CD8-positive, alpha-beta memory T cell (primary cell): Measurements from ENCODE around the gene LINC01488. TPM values are rescaled to one million over a fixed set of nuclear protein-coding genes. Genes with fewer than 3 reads are reported as not detected.

Experiments used
- CTCF ChIA-PET: fragments of 350-600 bp; sonication (Branson Sonifier 250); formaldehyde crosslinking; loops from one replicate; lab custom pipeline; 2021; ENCODE audit warnings: antibody characterized with exemption; lab: Charles Lee
- POLR2A ChIA-PET: fragments of 350-600 bp; sonication (Branson Sonifier 250); formaldehyde crosslinking; loops from one replicate; lab custom pipeline; 2021; ENCODE audit warnings: antibody characterized with exemption; lab: Charles Lee
- DNase-seq, 5 donors: peaks; one replicate each; pipeline versions ENCODE4 v3.0.0 to v3.0.0-alpha.2; 2020 to 2022; ENCODE audit warnings: mixed read lengths in 1 of 5
- H3K27ac ChIP-seq: one replicate; pipeline ENCODE4 v1.7.0; 2013; ENCODE audit warnings: low read depth, mild to moderate bottlenecking, low read length, moderate library complexity
- H3K27me3 ChIP-seq: 2 replicates; pipeline ENCODE4 v1.7.0; 2013; ENCODE audit warnings: low read length, mild to moderate bottlenecking; ENCODE audit not compliant: insufficient read depth, poor library complexity, severe bottlenecking
- H3K36me3 ChIP-seq: 2 replicates; pipeline ENCODE4 v1.7.0; 2013; ENCODE audit warnings: mild to moderate bottlenecking, low read length, moderate library complexity; ENCODE audit not compliant: insufficient read depth
- H3K4me1 ChIP-seq: 2 replicates; pipeline ENCODE4 v1.7.0; 2013; ENCODE audit warnings: mild to moderate bottlenecking, low read length, moderate library complexity; ENCODE audit not compliant: insufficient read depth
- H3K4me3 ChIP-seq: 2 replicates; pipeline ENCODE4 v1.7.0; 2013; ENCODE audit warnings: mild to moderate bottlenecking, low read length
- H3K9me3 ChIP-seq: 2 replicates; pipeline ENCODE4 v1.7.0; 2013; ENCODE audit warnings: mild to moderate bottlenecking, low read length
- H3K27ac Mint-ChIP-seq, 8 donors: one replicate each; pipeline ENCODE4 v1.8.0; 2020 to 2021; ENCODE audit warnings: mixed read lengths in 8 of 8, mild to moderate bottlenecking in 6 of 8, inconsistent platforms in 3 of 8, moderate library complexity in 3 of 8
- H3K27me3 Mint-ChIP-seq, 2 donors: one replicate each; pipeline ENCODE4 v1.8.0; 2020 to 2021; ENCODE audit warnings: mixed read lengths in 2 of 2, mild to moderate bottlenecking in 1 of 2, moderate library complexity in 1 of 2
- H3K36me3 Mint-ChIP-seq, 3 donors: one replicate each; pipeline ENCODE4 v1.8.0; 2020 to 2021; ENCODE audit warnings: mixed read lengths in 3 of 3, inconsistent platforms in 1 of 3, mild to moderate bottlenecking in 1 of 3
- H3K4me1 Mint-ChIP-seq, 3 donors: one replicate each; pipeline ENCODE4 v1.8.0; 2020 to 2021; ENCODE audit warnings: mixed read lengths in 3 of 3, inconsistent platforms in 1 of 3, mild to moderate bottlenecking in 1 of 3
- H3K4me3 Mint-ChIP-seq, 7 donors: one replicate each; pipeline ENCODE4 v1.8.0; 2020 to 2021; ENCODE audit warnings: mixed read lengths in 7 of 7, mild to moderate bottlenecking in 6 of 7, moderate library complexity in 4 of 7, inconsistent platforms in 2 of 7
- H3K9me3 Mint-ChIP-seq, 5 donors: one replicate each; pipeline ENCODE4 v1.8.0; 2020 to 2022; ENCODE audit warnings: mixed read lengths in 5 of 5, mild to moderate bottlenecking in 3 of 5, moderate library complexity in 2 of 5, inconsistent platforms in 1 of 5
- polyA plus RNA-seq: library from polyadenylated mRNA; unstranded; fragments of 300-500 nt; fragmentation: Illumina TruSeq; gene quantifications from one replicate; pipeline ENCODE4 v1.2.3, GENCODE V29; 2021
- total RNA-seq, 2 experiments: library from RNA; stranded (reverse); gene quantifications; one replicate each; pipeline ENCODE4 v1.2.3, GENCODE V29; 2021

The LINC01488 gene
- total and polyA plus RNA-seq, 3 experiments from 2014 or later, result not detected

DNA sequence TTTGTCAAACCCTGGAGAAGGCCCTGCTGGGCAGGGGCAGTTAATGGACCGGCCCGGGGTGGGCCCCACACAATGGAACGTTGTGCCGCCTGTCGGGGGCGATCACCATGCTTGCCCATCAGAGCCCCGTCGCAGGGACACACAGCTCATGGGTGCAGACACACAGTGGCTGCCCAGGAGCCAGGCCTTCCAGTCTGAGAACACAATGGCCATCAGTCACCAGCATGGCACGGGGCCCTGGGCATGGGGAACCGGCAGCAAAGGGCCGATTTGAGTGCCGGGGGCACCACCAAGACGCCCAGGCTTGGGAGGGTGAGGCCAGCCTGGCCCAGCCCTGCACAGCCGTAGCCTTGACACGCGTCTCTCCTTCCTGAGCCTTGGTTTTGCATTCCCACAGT lies 7.1 kb downstream of the LINC01488 start:
- Mint-ChIP-seq H3K4me3 (no peak overlapping the region), H3K9me3 (no peaks in the 10 kb centered on the region), H3K36me3 (no peaks in the 10 kb centered on the region), H3K4me1 (no peaks in the 10 kb centered on the region), H3K27me3 (peaks cover 2 to 9% of the 10 kb centered on the region in 2 donors), H3K27ac (no peak overlapping the region)
- Histone ChIP-seq H3K9me3 (no peaks in the 10 kb centered on the region), H3K36me3 (no peaks in the 10 kb centered on the region), H3K27ac (no peak overlapping the region), H3K4me3 (no peak overlapping the region), H3K27me3 (no peaks in the 10 kb centered on the region), H3K4me1 (no peaks in the 10 kb centered on the region)
- POLR2A ChIA-PET, result no interaction called here
- peak in 1 of 5 donors; percentile 35 for DNase-seq
- CTCF ChIA-PET, result no interaction called here

DNA sequence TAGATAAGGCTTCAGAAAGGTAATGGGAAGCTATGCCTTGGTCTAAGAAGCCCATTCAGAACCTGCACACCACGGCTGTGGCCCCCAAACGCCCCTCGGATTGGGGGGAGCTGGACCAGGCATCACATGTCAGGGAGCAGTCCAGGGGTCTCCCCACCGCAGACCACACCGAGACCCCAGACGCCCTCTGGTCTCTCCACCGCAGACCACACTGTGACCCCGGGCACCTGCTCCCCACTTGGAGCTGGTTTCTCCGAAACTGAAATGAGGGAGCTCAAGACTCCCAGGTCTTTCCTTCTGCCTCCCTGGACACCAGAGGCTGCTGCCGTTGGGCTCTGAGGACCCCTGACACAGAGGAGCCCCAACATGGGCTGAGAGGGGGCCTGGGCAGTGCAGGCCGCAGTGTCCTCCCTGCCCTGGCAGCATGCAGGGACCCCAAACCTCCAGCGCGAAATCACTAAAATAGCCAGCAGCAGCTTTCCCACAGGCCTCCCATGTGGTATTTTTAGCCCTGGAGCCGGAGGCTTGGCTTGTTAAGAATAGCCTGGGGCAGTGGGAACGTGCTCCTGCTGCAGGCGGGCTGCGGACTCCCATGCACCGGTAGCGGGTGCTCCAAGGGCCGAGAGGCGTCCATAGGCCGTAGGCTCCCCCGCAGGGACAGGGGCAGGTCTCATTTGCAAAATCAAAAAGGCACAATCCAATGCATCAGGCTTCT lies 7.7 kb downstream of the LINC01488 start:
- H3K4me3 ChIP-seq, result no peak overlapping the region
- H3K9me3 ChIP-seq, result no peaks in the 10 kb centered on the region
- ChIA-PET CTCF (no interaction called here), POLR2A (no interaction called here)
- H3K27me3 ChIP-seq, result no peaks in the 10 kb centered on the region
- Mint-ChIP-seq H3K4me1 (no peaks in the 10 kb centered on the region), H3K27me3 (peaks cover 4 to 9% of the 10 kb centered on the region in 2 donors), H3K9me3 (no peaks in the 10 kb centered on the region), H3K4me3 (no peak overlapping the region), H3K36me3 (no peaks in the 10 kb centered on the region), H3K27ac (no peak overlapping the region)
- H3K27ac ChIP-seq, result no peak overlapping the region
- H3K36me3 ChIP-seq, result no peaks in the 10 kb centered on the region
- DNase-seq, result peak in 1 of 5 donors; percentile 29
- no peaks in the 10 kb centered on the region for H3K4me1 ChIP-seq

DNA sequence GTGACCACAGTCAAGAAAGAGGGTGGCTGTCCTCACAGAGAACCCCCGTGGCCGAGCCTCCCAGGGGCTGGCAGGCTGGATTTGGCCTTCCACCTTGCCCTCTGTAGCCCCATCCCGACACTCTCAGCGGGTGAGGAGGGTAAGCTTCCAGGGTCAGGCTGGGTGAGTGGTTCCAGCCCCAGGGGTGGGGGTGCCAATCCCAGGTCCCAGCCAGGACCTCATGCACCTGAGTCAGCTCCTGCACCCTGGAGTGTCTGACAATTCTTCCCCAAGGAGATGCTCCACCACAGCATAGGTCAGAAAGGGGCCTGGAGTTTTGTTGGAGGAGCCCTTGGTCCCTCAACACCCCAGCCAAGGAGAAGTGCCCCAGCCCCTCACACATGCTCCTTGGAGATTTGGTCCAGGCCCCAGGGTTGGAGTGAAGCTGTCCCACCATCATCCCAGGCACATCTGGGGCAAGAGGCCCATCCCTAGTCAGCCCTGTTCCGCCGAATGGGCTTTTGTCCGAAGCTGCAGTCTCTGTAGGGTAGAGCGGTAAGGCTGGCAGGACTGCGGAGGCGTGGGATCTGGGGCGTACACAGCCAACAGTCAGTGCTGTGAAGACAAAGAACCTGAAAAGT lies 8.4 kb downstream of the LINC01488 start:
- Mint-ChIP-seq H3K9me3 (no peaks in the 10 kb centered on the region), H3K36me3 (no peaks in the 10 kb centered on the region), H3K27ac (no peak overlapping the region), H3K4me3 (no peak overlapping the region), H3K27me3 (peaks cover 9 to 13% of the 10 kb centered on the region in 2 donors), H3K4me1 (no peaks in the 10 kb centered on the region)
- ChIA-PET POLR2A (no interaction called here), CTCF (no interaction called here)
- Histone ChIP-seq H3K4me1 (no peaks in the 10 kb centered on the region), H3K27ac (no peak overlapping the region), H3K27me3 (no peaks in the 10 kb centered on the region), H3K9me3 (no peaks in the 10 kb centered on the region), H3K36me3 (no peaks in the 10 kb centered on the region), H3K4me3 (no peak overlapping the region)
- DNase-seq, result peak in 1 of 5 donors; percentile 8

DNA sequence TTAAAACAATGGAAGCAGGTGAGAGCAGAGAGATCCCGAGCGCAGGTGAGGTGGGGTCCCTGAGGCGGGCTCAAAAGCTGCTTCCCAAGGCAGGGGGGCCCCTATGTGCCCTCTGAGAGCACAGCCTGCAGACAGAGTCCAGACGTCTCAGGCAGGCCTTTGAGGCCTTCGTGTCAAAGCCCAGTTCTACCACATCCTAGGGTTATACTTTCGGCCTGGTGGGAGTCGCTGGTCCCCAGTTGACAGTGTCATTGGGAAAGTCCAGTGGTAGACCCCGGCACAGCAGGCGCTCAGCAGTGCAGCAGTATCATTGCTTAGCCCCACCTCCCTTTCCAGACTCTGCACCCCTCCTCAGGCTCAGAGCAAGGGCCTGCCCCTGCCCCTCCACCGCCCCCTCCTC lies 9.1 kb downstream of the LINC01488 start:
- ChIA-PET POLR2A (no interaction called here), CTCF (no interaction called here)
- Histone ChIP-seq H3K4me1 (no peaks in the 10 kb centered on the region), H3K27me3 (no peaks in the 10 kb centered on the region), H3K27ac (no peak overlapping the region), H3K4me3 (no peak overlapping the region), H3K36me3 (no peaks in the 10 kb centered on the region), H3K9me3 (no peaks in the 10 kb centered on the region)
- Mint-ChIP-seq H3K27ac (no peak overlapping the region), H3K9me3 (no peaks in the 10 kb centered on the region), H3K4me1 (no peaks in the 10 kb centered on the region), H3K27me3 (peaks cover 12 to 17% of the 10 kb centered on the region in 2 donors), H3K36me3 (no peaks in the 10 kb centered on the region), H3K4me3 (no peak overlapping the region)
- peak in 1 of 5 donors; percentile 17 for DNase-seq

DNA sequence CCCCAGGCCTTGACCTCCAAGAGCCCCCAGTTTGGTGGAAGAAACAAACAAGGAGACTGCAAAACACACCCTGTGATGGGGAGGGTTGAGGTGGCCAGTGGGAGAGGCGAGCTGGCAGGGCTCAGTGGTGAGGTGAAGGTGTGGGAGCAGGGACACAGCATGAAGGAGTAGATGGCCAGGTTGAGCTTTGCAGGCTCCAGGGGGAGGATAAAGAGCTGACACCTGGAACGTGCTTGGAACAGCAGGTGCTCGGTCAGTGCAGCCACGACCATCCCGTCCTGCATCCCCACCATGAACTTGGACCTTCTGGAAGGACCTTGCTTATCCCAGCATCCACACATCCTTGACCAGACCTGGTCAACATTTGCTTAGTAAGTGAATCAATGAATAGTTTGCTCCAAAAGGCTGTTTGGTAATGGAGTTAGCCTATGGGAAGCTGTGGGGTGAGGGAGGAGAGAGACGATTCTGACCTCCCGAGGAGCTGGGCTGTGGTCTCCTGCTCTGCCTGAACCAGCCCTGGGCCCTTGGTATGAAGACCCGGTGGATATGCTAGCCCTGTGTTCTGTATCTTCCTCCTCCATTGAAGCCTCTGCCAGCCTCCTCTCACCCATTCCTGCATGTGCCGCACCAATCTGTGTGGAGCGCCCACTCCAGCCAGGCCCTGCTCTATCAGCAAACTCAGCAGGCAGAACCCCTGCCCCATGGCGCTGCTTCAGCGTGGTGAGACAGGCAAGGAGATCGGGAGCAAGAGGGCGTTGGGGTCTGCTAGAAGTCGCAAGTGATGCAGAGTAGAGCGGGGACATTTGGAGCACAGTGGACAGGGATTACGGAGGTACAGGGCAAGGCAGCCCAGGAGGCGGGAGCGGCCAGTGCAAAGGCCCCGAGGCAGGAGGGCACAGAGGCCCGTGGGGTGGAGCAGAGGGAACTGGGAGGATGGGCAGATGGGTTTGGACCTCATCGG lies 9.9 kb downstream of the LINC01488 start:
- DNase-seq, result peak in 1 of 5 donors; percentile 33
- Mint-ChIP-seq H3K27ac (no peak overlapping the region), H3K4me1 (no peaks in the 10 kb centered on the region), H3K9me3 (no peaks in the 10 kb centered on the region), H3K4me3 (no peak overlapping the region), H3K27me3 (peaks cover 12 to 22% of the 10 kb centered on the region in 2 donors), H3K36me3 (no peaks in the 10 kb centered on the region)
- H3K36me3 ChIP-seq, result no peaks in the 10 kb centered on the region
- no peak overlapping the region for H3K27ac ChIP-seq
- no peak overlapping the region for H3K4me3 ChIP-seq
- POLR2A ChIA-PET, result no interaction called here
- H3K27me3 ChIP-seq, result no peaks in the 10 kb centered on the region
- no peaks in the 10 kb centered on the region for H3K9me3 ChIP-seq
- CTCF ChIA-PET, result no interaction called here
- no peaks in the 10 kb centered on the region for H3K4me1 ChIP-seq

DNA sequence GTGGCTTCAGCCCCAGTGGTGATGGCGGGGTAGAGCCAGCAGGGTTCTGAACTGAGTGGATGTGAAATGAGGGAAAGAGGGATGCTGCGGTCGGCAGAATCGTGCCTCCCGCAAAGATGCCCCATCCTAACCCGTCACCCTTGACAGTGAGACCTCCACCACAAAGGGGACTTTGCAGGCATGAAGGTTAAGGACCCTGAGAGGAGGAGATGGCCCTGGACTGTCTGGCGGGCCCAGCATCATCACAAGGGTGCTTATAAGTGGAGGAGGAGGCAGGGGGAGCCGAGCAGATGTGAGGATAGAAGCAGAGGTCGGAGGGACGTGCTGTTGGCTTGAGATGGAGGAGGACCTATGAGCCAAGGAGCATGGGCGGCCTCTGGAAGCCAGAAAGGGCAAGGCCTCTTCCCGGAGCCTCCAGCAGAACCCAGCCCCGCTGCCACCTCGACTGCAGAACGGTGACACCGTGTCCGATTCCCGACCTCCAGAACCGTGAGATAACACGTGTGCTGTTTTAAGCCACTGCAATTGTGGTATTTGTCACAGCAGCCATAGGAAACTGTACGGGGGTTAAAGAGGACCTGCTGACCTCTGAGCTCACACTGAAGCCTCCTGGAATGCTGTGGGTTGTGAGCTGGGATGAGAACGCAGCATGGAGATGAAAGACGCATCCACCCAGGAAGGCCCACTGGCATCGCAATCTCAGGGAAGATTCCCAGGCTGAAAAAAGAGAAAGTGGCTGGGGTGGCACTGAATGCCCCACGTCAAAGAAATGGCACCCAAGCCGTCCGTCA lies 10.9 kb downstream of the LINC01488 start:
- Mint-ChIP-seq H3K36me3 (no peaks in the 10 kb centered on the region), H3K27ac (no peak overlapping the region), H3K4me1 (no peaks in the 10 kb centered on the region), H3K4me3 (no peak overlapping the region), H3K27me3 (peaks cover 13 to 22% of the 10 kb centered on the region in 2 donors), H3K9me3 (no peaks in the 10 kb centered on the region)
- H3K4me1 ChIP-seq, result no peaks in the 10 kb centered on the region
- H3K4me3 ChIP-seq, result no peak overlapping the region
- ChIA-PET POLR2A (no interaction called here), CTCF (no interaction called here)
- no peak overlapping the region for H3K27ac ChIP-seq
- no peaks in the 10 kb centered on the region for H3K36me3 ChIP-seq
- H3K27me3 ChIP-seq, result no peaks in the 10 kb centered on the region
- no peak for DNase-seq
- no peaks in the 10 kb centered on the region for H3K9me3 ChIP-seq

DNA sequence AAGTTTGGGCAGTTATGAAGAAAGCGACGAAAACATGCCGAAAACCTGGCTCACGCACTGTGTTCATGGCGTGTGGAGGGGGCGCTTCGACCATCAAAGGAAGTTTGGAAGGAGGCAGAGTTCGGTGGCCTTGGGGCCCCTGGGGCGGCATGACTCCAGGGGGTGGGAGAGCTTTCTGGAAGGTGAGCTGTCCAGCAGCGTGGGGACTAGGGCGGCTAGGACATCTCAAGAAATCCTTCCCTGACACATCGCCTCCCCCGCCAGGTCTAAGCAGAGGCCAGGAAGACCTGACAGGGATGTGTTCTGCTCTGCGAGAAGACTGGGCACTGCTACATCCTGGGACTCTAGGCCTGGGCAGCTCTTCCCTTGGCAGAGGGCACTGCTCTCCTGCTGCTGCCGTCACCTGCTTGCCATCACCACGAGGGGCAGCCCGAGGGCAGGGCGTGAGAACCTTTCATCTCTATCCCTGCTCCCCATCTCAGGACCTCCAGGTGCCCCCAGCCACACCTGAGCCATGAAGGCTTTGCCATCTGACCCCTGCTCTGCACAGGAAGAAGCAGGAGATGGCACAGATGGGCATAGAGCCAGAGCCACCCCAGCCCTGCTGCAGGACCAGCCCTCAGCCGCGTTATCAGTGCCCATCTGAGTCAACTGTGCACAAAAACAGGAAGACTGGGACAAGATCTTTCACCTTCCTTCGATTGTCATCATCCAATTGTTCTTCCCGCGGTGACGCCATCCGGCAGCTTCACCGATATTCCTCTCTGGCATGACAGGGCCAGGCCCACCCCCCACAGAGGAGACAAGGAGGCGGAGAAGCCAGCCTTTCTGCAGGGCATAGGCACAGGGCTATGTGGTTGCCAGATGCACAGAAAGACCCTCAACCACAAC lies 12.7 kb downstream of the LINC01488 start:
- Histone ChIP-seq H3K27me3 (no peaks in the 10 kb centered on the region), H3K36me3 (no peaks in the 10 kb centered on the region), H3K27ac (no peak overlapping the region), H3K4me1 (no peaks in the 10 kb centered on the region), H3K4me3 (no peak overlapping the region), H3K9me3 (no peaks in the 10 kb centered on the region)
- ChIA-PET CTCF (no interaction called here), POLR2A (no interaction called here)
- Mint-ChIP-seq H3K4me1 (peaks cover 0 to 3% (median 0%) of the 10 kb centered on the region in 3 donors), H3K9me3 (no peaks in the 10 kb centered on the region), H3K27me3 (peaks cover 13 to 22% of the 10 kb centered on the region in 2 donors), H3K36me3 (no peaks in the 10 kb centered on the region), H3K4me3 (no peak overlapping the region), H3K27ac (no peak overlapping the region)
- peak in 1 of 5 donors; percentile 39 for DNase-seq
